CD14-positive monocyte (primary cell): ENCODE measurements around the gene SLC2A14. TPM values are rescaled to one million over a fixed set of nuclear protein-coding genes. Genes with fewer than 3 reads are reported as not detected.
"Not testable (repeated sequence)": the region's sequence is repeated elsewhere in the genome, so short reads cannot be mapped to it uniquely, and the experiment has no call there.

Experiments used
- DNase-seq, 3 donors: peaks; one replicate each; pipeline ENCODE4 v3.0.0-alpha.2; 2011 to 2022
- H2AFZ ChIP-seq: 2 replicates; pipeline ENCODE4 v1.6.0; 2012; ENCODE audit warnings: mild to moderate bottlenecking, low read depth, low read length, inconsistent platforms; ENCODE audit not compliant: insufficient read depth, poor library complexity, severe bottlenecking
- H3K27ac ChIP-seq, 2 donors: 1 replicate in 1 of 2; 2 replicates in 1 of 2; pipeline ENCODE4 v1.5.1; 2012 to 2013; ENCODE audit warnings: low read length in 2 of 2, control low read depth in 1 of 2, inconsistent platforms in 1 of 2, low read depth in 1 of 2, mild to moderate bottlenecking in 1 of 2
- H3K27me3 ChIP-seq, 2 donors: one replicate each; pipeline versions ENCODE4 v1.6.0 to v1.6.1; 2011 to 2013; ENCODE audit warnings: low read length in 2 of 2; ENCODE audit not compliant: control insufficient read depth in 2 of 2, insufficient read depth in 2 of 2
- H3K36me3 ChIP-seq, 2 donors: replicated peaks in 1 of 2; 1 replicate in 1 of 2; 2 replicates in 1 of 2; pipeline versions ENCODE4 v1.5.1 to v1.6.1; 2012 to 2013; ENCODE audit warnings: low read length in 2 of 2, control low read depth in 1 of 2, inconsistent platforms in 1 of 2, mild to moderate bottlenecking in 1 of 2; ENCODE audit not compliant: insufficient read depth in 2 of 2, control insufficient read depth in 1 of 2
- H3K4me1 ChIP-seq, 2 donors: 1 replicate in 1 of 2; 2 replicates in 1 of 2; pipeline versions ENCODE4 v1.5.1 to v1.6.1; 2012 to 2013; ENCODE audit warnings: low read length in 2 of 2, control low read depth in 1 of 2, inconsistent platforms in 1 of 2, mild to moderate bottlenecking in 1 of 2, moderate library complexity in 1 of 2; ENCODE audit not compliant: insufficient read depth in 2 of 2, control insufficient read depth in 1 of 2
- H3K4me2 ChIP-seq: replicated peaks from 2 replicates; pipeline ENCODE3; 2012; ENCODE audit warnings: low read length, moderate library complexity, mild to moderate bottlenecking; ENCODE audit not compliant: poor library complexity, severe bottlenecking; ENCODE audit errors: extremely low read depth
- H3K4me3 ChIP-seq, 3 experiments: fragments of 200-600 bp in 1 of 3; sonication (generic) in 1 of 3; replicated peaks in 1 of 3; 1 replicate in 2 of 3; 2 replicates in 1 of 3; pipeline ENCODE4 v1.5.1; 2011 to 2013; ENCODE audit warnings: low read length in 3 of 3, mild to moderate bottlenecking in 3 of 3, control low read depth in 2 of 3, low read depth in 2 of 3, inconsistent platforms in 1 of 3, moderate library complexity in 1 of 3
- H3K79me2 ChIP-seq: 2 replicates; pipeline ENCODE4 v1.6.0; 2012; ENCODE audit warnings: mild to moderate bottlenecking, control low read depth, inconsistent platforms, low read length, moderate library complexity; ENCODE audit not compliant: insufficient read depth
- H3K9ac ChIP-seq: 2 replicates; pipeline ENCODE4 v1.6.0; 2017; ENCODE audit warnings: low read length, mild to moderate bottlenecking; ENCODE audit not compliant: insufficient read depth, poor library complexity, severe bottlenecking
- H3K9me3 ChIP-seq, 2 donors: replicated peaks in 1 of 2; 1 replicate in 1 of 2; 2 replicates in 1 of 2; pipeline versions ENCODE4 v1.5.1 to v1.6.1; 2012 to 2013; ENCODE audit warnings: low read length in 2 of 2, control low read depth in 1 of 2; ENCODE audit not compliant: control insufficient read depth in 1 of 2, insufficient read depth in 1 of 2
- H4K20me1 ChIP-seq: 2 replicates; pipeline ENCODE4 v1.6.0; 2012; ENCODE audit warnings: mild to moderate bottlenecking, low read length, control low read depth, moderate library complexity; ENCODE audit not compliant: insufficient read depth
- H3K27ac Mint-ChIP-seq, 7 donors: one replicate each; pipeline ENCODE4 v1.8.0; 2020; ENCODE audit warnings: mild to moderate bottlenecking in 7 of 7, mixed read lengths in 7 of 7, moderate library complexity in 6 of 7, inconsistent platforms in 2 of 7
- H3K27me3 Mint-ChIP-seq, 3 donors: one replicate each; pipeline ENCODE4 v1.8.0; 2021 to 2022; ENCODE audit warnings: low read depth in 3 of 3, mild to moderate bottlenecking in 3 of 3, mixed read lengths in 3 of 3, moderate library complexity in 3 of 3, inconsistent platforms in 1 of 3
- H3K36me3 Mint-ChIP-seq, 2 donors: one replicate each; pipeline ENCODE4 v1.8.0; 2020; ENCODE audit warnings: mixed read lengths in 2 of 2, inconsistent platforms in 1 of 2, mild to moderate bottlenecking in 1 of 2
- H3K4me1 Mint-ChIP-seq: one replicate; pipeline ENCODE4 v1.8.0; 2020; ENCODE audit warnings: mild to moderate bottlenecking, mixed read lengths
- H3K4me3 Mint-ChIP-seq, 2 donors: one replicate each; pipeline ENCODE4 v1.8.0; 2020; ENCODE audit warnings: mild to moderate bottlenecking in 2 of 2, mixed read lengths in 2 of 2, moderate library complexity in 1 of 2
- H3K9me3 Mint-ChIP-seq, 7 donors: one replicate each; pipeline ENCODE4 v1.8.0; 2020 to 2022; ENCODE audit warnings: mixed read lengths in 7 of 7, mild to moderate bottlenecking in 6 of 7, moderate library complexity in 6 of 7, inconsistent platforms in 2 of 7
- WGBS: methylation state at CpG from one replicate; pipeline ENCODE4 v1.1.5; 2013; ENCODE audit warnings: missing lambda C conversion rate; ENCODE audit not compliant: insufficient coverage; 5-methylcytosine and 5-hydroxymethylcytosine counted together
- intact Hi-C, 2 donors: fragments of 100-400 bp; cut with micrococcal nuclease; formaldehyde crosslinking; loops; one replicate each; pipeline versions ENCODE4 v1.15.0 to v1.15.1; 2023
- polyA plus RNA-seq, 3 donors: library from polyadenylated mRNA; depleted of rRNA in 1 of 3; unstranded in 2 of 3; stranded (reverse) in 1 of 3; fragments of 300-500 nt in 2 of 3; fragments of >200 nt in 1 of 3; fragmentation: Illumina TruSeq in 2 of 3; gene quantifications; 1 replicate in 2 of 3; 2 replicates in 1 of 3; pipeline ENCODE4 v1.2.3, GENCODE V29; 2012 to 2021
- TF ChIP-seq, protein P1 (sequence below): fragments of 200-600 bp; IDR thresholded peaks from one replicate; pipeline ENCODE4 v1.8.0; 2022; ENCODE audit warnings: antibody characterized with exemption, mild to moderate bottlenecking

SLC2A14 gene
- polyA plus RNA-seq, 3 donors = 0.21 to 3.1 (median 0.29) TPM

DNA sequence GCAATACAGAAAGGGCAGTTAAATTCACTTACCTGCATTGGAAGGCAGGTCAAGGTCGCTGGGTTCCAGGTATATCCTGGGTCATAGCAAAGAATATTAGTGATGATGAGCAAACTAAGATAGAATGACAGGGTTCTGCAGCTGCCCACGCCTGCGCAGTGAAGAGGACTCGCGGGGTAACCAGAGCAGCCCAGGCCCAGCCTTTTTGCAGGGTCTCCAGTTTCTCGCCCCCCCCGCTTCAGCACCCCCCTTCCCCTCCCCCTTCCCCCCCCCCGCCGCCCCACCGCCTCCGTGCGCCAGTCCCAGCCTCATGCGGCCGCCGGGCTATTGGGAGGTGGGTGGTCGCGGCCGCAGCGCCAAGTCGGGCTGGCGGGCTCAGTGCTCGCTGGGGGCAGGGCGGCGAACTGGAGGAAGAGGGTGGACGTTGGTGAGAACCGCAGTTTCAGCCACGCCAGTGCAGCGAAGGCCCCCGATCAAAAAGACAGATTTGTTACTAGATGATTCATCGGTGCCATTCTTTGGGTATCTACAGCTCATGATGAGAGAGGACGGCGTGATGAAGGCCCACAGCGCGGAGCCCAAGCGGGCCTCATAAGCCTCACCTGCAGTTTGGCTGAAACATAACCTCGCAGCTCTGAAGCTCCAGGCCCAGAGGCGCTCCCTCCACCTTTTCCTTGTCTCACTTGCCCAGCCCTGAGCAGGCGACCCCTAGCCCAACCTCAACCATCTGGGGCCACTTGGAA lies 43.1 kb upstream of the SLC2A14 start:
- peaks cover 0 to 2% (median 0%) of the 10 kb centered on the region in 7 donors for H3K9me3 Mint-ChIP-seq

GRCh38 chr12:7910106-7910505 lies 37.4 kb upstream of the SLC2A14 start:
- H3K4me1 Mint-ChIP-seq, H3K4me3 ChIP-seq, H2AFZ ChIP-seq, H3K36me3 ChIP-seq, DNase-seq, H3K4me2 ChIP-seq, H3K9me3 Mint-ChIP-seq, H3K9me3 ChIP-seq, H3K27me3 ChIP-seq, intact Hi-C loops, H3K36me3 Mint-ChIP-seq, H3K9ac ChIP-seq, H3K27me3 Mint-ChIP-seq, H3K79me2 ChIP-seq, H4K20me1 ChIP-seq, H3K27ac ChIP-seq, H3K4me3 Mint-ChIP-seq, H3K4me1 ChIP-seq: not testable (repeated sequence)
- peak overlapping the region in 1 of 7 donors; percentile 52 for H3K27ac Mint-ChIP-seq
- WGBS = 83% methylated on average over 6 of the region's 7 CpGs

More for the DNA sequence above, 43.1 kb upstream of the SLC2A14 start:
- TF ChIP-seq, protein P1, sequence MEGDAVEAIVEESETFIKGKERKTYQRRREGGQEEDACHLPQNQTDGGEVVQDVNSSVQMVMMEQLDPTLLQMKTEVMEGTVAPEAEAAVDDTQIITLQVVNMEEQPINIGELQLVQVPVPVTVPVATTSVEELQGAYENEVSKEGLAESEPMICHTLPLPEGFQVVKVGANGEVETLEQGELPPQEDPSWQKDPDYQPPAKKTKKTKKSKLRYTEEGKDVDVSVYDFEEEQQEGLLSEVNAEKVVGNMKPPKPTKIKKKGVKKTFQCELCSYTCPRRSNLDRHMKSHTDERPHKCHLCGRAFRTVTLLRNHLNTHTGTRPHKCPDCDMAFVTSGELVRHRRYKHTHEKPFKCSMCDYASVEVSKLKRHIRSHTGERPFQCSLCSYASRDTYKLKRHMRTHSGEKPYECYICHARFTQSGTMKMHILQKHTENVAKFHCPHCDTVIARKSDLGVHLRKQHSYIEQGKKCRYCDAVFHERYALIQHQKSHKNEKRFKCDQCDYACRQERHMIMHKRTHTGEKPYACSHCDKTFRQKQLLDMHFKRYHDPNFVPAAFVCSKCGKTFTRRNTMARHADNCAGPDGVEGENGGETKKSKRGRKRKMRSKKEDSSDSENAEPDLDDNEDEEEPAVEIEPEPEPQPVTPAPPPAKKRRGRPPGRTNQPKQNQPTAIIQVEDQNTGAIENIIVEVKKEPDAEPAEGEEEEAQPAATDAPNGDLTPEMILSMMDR = no peak
- Histone ChIP-seq H3K27me3 (peaks cover 0 to 7% of the 10 kb centered on the region in 2 donors), H4K20me1 (peaks cover 41% of the 10 kb centered on the region), H3K4me2 (no peak overlapping the region), H2AFZ (no peak overlapping the region), H3K9ac (no peak overlapping the region), H3K4me3 (no peak overlapping the region), H3K4me1 (peaks cover 0 to 3% of the 10 kb centered on the region in 2 donors), H3K79me2 (no peaks in the 10 kb centered on the region), H3K9me3 (no peaks in the 10 kb centered on the region), H3K27ac (no peak overlapping the region), H3K36me3 (peaks cover 24 to 30% of the 10 kb centered on the region in 2 donors)
- 33% methylated on average over 22 of the region's 38 CpGs for WGBS
- peaks cover 7% of the 10 kb centered on the region for H3K4me1 Mint-ChIP-seq
- intact Hi-C loops = no loop called here
- no peak overlapping the region for H3K27ac Mint-ChIP-seq
- H3K4me3 Mint-ChIP-seq = peak overlapping the region in 1 of 2 donors; percentile 46
- DNase-seq = no peak
- H3K36me3 Mint-ChIP-seq = peaks cover 30 to 41% of the 10 kb centered on the region in 2 donors
- peaks cover 2 to 14% (median 14%) of the 10 kb centered on the region in 3 donors for H3K27me3 Mint-ChIP-seq
